SJCRH30 (cell line): ENCODE data around the gene RXFP1. TPM values are rescaled to one million over a fixed set of nuclear protein-coding genes. Genes with fewer than 3 reads are reported as not detected.

Experiments used
- DNase-seq, 2 experiments: peaks; one replicate each; pipeline ENCODE4 v3.0.0-alpha.2; 2015 to 2020
- H3K27ac ChIP-seq: fragments of 250-450 bp; sonication (Bioruptor Pico); 2 replicates; pipeline ENCODE4 v1.5.1; 2020; ENCODE audit warnings: mild to moderate bottlenecking, moderate library complexity
- H3K27me3 ChIP-seq: fragments of 250-450 bp; sonication (Bioruptor Pico); 2 replicates; pipeline ENCODE4 v1.5.1; 2020; ENCODE audit warnings: mild to moderate bottlenecking, moderate library complexity
- H3K36me3 ChIP-seq: fragments of 250-450 bp; sonication (Bioruptor Pico); 2 replicates; pipeline ENCODE4 v1.5.1; 2020; ENCODE audit warnings: mild to moderate bottlenecking, moderate library complexity
- H3K4me1 ChIP-seq: fragments of 250-450 bp; sonication (Bioruptor Pico); 2 replicates; pipeline ENCODE4 v1.5.1; 2020; ENCODE audit warnings: mild to moderate bottlenecking, moderate library complexity
- H3K4me3 ChIP-seq: fragments of 250-450 bp; sonication (Bioruptor Pico); 2 replicates; pipeline ENCODE4 v1.5.1; 2020; ENCODE audit warnings: mild to moderate bottlenecking, moderate library complexity
- H3K9me3 ChIP-seq: fragments of 250-450 bp; sonication (Bioruptor Pico); replicated peaks from 2 replicates; pipeline ENCODE4 v1.5.1; 2020; ENCODE audit warnings: mild to moderate bottlenecking, moderate library complexity
- total RNA-seq: library from RNA; depleted of rRNA; stranded (reverse); fragments of >200 nt; shearing (Covaris generic); gene quantifications from 2 replicates; pipeline ENCODE4 v1.2.3, GENCODE V29; 2014

RXFP1 gene
- total RNA-seq, 1 experiment from 2014 or later: 0.08 TPM

- no peak for DNase-seq
- no peaks in the 10 kb centered on the region for H3K9me3 ChIP-seq
Measured at GRCh38 chr4:158666892-158667291, 145.2 kb downstream of the RXFP1 start.

DNA sequence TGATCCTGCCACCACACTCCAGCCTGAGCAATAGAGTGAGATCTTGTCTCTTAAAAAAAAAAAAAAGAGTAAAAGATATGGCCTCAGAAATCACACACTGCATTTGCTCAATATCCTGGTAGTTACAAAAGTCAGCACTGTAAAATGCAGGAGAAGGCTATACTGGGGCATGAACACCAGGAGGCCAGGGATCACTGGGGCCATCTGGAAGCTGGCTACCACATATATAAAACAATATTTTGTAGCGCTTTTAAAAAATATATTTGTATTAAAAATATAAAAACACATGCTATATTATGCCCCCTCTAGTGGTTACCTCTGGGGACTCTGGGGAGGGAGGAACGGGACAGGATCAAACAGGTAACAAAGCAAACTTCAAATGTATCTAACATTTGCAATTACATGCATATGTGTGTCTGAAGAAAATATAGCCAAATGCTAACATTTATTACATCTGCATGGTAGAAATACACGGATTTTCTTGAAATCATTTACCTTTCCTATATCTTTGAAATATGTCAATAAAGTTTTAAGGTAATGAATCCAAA, 146.0 kb downstream of the RXFP1 start:
- H3K27me3 ChIP-seq: no peaks in the 10 kb centered on the region
- H3K27ac ChIP-seq: no peak overlapping the region
- peak in 1 of 2 experiments; percentile 21 for DNase-seq
- no peak overlapping the region for H3K4me3 ChIP-seq
- H3K9me3 ChIP-seq: no peaks in the 10 kb centered on the region
- peaks cover 7% of the 10 kb centered on the region for H3K36me3 ChIP-seq
- H3K4me1 ChIP-seq: no peaks in the 10 kb centered on the region

More at GRCh38 chr4:158666892-158667291, 145.2 kb downstream of the RXFP1 start:
- H3K4me3 ChIP-seq: no peak overlapping the region
- H3K4me1 ChIP-seq: no peaks in the 10 kb centered on the region
- no peaks in the 10 kb centered on the region for H3K27me3 ChIP-seq
- H3K36me3 ChIP-seq: peaks cover 7% of the 10 kb centered on the region
- H3K27ac ChIP-seq: no peak overlapping the region

GRCh38 chr4:158669310-158669709, 147.6 kb downstream of the RXFP1 start:
- H3K4me1 ChIP-seq: no peaks in the 10 kb centered on the region

DNA sequence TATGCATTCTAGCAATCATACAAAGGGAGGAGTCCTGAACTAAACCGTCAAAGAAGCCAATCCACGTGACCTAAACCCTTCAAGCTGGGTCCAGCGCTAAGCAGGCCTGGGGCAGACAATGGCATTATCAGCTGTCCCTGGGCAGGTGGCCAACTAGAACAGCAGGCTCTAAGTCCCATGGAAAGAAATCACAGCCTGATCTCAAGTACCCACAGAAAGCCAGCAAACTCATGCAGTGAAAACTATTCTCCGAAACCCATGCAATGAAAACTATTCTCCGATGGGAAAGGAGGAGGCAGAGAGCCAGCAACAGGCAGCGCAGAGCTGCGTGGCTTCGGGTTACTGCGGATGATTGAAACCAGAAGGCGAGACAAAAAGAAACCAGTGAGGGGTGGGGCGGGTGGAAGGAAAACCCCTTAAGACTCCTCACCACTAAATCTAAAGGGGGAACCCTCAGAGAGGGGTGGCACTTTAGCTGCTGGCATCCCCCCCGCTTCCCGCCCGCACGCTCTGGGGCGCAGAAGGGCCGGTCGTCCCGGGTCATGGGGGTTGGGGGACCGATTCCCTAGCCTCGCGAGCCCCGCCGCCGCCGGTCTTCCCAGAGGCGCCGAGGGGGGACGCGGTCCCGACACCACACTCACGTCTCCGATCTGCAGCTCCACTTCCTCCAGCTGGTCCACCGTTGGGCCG, 149.4 kb downstream of the RXFP1 start:
- H3K9me3 ChIP-seq: no peaks in the 10 kb centered on the region

More at GRCh38 chr4:158669310-158669709, 147.6 kb downstream of the RXFP1 start:
- no peak overlapping the region for H3K4me3 ChIP-seq
- no peaks in the 10 kb centered on the region for H3K9me3 ChIP-seq
- DNase-seq: no peak
- peaks cover 7% of the 10 kb centered on the region for H3K36me3 ChIP-seq
- no peaks in the 10 kb centered on the region for H3K27me3 ChIP-seq
- H3K27ac ChIP-seq: no peak overlapping the region

GRCh38 chr4:158671665-158671914, 149.9 kb downstream of the RXFP1 start, which contains the start of gene C4orf46:
Gene C4orf46 (minus strand): TSS chr4:158671887. CDS start chr4:158671801, 86 bp downstream.
- peaks cover 7% of the 10 kb centered on the region for H3K36me3 ChIP-seq
- H3K4me1 ChIP-seq: no peaks in the 10 kb centered on the region
- H3K27ac ChIP-seq: peak within 1 kb of the TSS; percentile 99
- H3K9me3 ChIP-seq: no peaks in the 10 kb centered on the region
- H3K4me3 ChIP-seq: peak within 1 kb of the TSS; percentile 99
- no peaks in the 10 kb centered on the region for H3K27me3 ChIP-seq
- no peak for DNase-seq

More for the DNA sequence above, 149.4 kb downstream of the RXFP1 start:
- peak; percentile 82 to 85 for DNase-seq
- Histone ChIP-seq H3K4me3 (peak overlapping the region; percentile 99), H3K27me3 (no peaks in the 10 kb centered on the region), H3K27ac (peak overlapping the region; percentile 99), H3K36me3 (peaks cover 7% of the 10 kb centered on the region), H3K4me1 (no peaks in the 10 kb centered on the region)

- Histone ChIP-seq H3K27me3 (no peaks in the 10 kb centered on the region), H3K36me3 (peaks cover 7% of the 10 kb centered on the region; the same call in 1 of the 2 replicates), H3K4me3 (peak within 1 kb of the TSS; percentile 99), H3K9me3 (no peaks in the 10 kb centered on the region), H3K4me1 (no peaks in the 10 kb centered on the region), H3K27ac (peak within 1 kb of the TSS; percentile 99)
- peak; percentile 94 to 95 for DNase-seq
Measured at GRCh38 chr4:158671915-158672806, 150.5 kb downstream of the RXFP1 start, which contains the start of gene ETFDH. Gene ETFDH (plus strand): TSS chr4:158672296. CDS start chr4:158672457, 161 bp downstream.

DNA sequence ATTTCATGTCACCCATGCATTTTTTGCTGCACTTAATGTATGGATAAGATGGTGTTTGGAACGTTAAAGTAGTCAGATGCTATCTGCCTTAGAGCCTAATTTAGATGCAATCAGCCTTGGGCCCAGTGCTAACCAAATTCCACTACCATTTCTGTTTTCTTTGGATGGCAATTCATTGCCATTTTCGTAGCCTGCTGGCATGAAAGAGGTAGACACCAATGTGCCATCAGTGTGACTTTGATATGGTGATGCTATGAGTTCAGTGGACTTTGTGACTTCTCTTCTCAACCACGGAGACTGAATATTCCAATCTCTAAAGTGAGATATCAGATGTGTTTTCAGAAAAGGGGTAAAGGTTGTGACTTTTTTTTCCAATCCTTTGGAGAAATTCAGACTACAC, 152.0 kb downstream of the RXFP1 start:
- Histone ChIP-seq H3K4me1 (no peaks in the 10 kb centered on the region), H3K27me3 (no peaks in the 10 kb centered on the region), H3K4me3 (no peak overlapping the region), H3K9me3 (no peaks in the 10 kb centered on the region), H3K36me3 (no peaks in the 10 kb centered on the region; the same call in 1 of the 2 replicates), H3K27ac (no peak overlapping the region)
- DNase-seq: no peak

GRCh38 chr4:158676076-158676475, 154.4 kb downstream of the RXFP1 start:
- Histone ChIP-seq H3K27me3 (no peaks in the 10 kb centered on the region), H3K4me3 (no peak overlapping the region), H3K36me3 (no peaks in the 10 kb centered on the region), H3K27ac (no peak overlapping the region), H3K9me3 (no peaks in the 10 kb centered on the region), H3K4me1 (no peaks in the 10 kb centered on the region)
- DNase-seq: no peak

- no peak overlapping the region for H3K4me3 ChIP-seq
- no peaks in the 10 kb centered on the region for H3K4me1 ChIP-seq
- H3K36me3 ChIP-seq: no peaks in the 10 kb centered on the region
- H3K27ac ChIP-seq: no peak overlapping the region
- H3K27me3 ChIP-seq: no peaks in the 10 kb centered on the region
- no peaks in the 10 kb centered on the region for H3K9me3 ChIP-seq
- no peak for DNase-seq
Measured at GRCh38 chr4:158678767-158679166, 157.1 kb downstream of the RXFP1 start.

- Histone ChIP-seq H3K9me3 (no peaks in the 10 kb centered on the region), H3K4me1 (no peaks in the 10 kb centered on the region), H3K36me3 (no peaks in the 10 kb centered on the region), H3K27ac (no peak overlapping the region), H3K4me3 (no peak overlapping the region), H3K27me3 (no peaks in the 10 kb centered on the region)
- DNase-seq: no peak
Measured at GRCh38 chr4:158681629-158682028, 159.9 kb downstream of the RXFP1 start.

GRCh38 chr4:158682066-158682465, 160.4 kb downstream of the RXFP1 start:
- H3K36me3 ChIP-seq: no peaks in the 10 kb centered on the region
- no peak overlapping the region for H3K27ac ChIP-seq
- H3K4me3 ChIP-seq: no peak overlapping the region
- no peaks in the 10 kb centered on the region for H3K9me3 ChIP-seq
- no peaks in the 10 kb centered on the region for H3K4me1 ChIP-seq
- no peaks in the 10 kb centered on the region for H3K27me3 ChIP-seq
- DNase-seq: peak; percentile 9 to 25

DNA sequence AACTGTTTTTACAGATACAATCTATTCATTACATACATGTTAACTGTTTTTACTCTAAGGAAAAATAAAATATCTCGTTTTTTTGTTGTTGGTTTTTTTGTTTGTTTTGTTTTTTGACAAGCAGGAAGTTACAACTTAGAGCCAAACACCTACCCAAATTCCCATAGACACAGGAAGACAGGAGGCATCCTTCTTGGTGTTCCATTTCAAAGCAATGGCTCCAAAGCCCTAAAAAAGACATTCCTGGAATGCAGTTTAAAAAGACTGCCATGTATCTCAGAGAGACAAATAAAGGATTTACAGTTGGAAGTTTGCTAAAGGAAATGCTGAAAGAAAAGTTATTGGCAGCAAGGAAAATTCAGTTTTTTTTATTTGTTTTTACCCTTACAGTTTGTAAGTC, 167.1 kb downstream of the RXFP1 start:
- no peak overlapping the region for H3K4me3 ChIP-seq

More for the DNA sequence above, 167.1 kb downstream of the RXFP1 start:
- Histone ChIP-seq H3K27ac (no peak overlapping the region), H3K27me3 (no peaks in the 10 kb centered on the region), H3K4me1 (no peaks in the 10 kb centered on the region), H3K9me3 (no peaks in the 10 kb centered on the region), H3K36me3 (no peaks in the 10 kb centered on the region)
- no peak for DNase-seq
